Middle frontal gyrus (tissue), 1 donor: ENCODE results near the gene NOTCH3.

ENCODE experiments used
- DNase-seq: peaks from one replicate; pipeline ENCODE4 v3.0.0-alpha.2; 2015; ENCODE audit warnings: low spot score; ENCODE audit errors: extremely low spot score

The NOTCH3 gene

GRCh38 chr19:15123031-15123890 is 77.5 kb downstream of the NOTCH3 start:
- no peak for DNase-seq

- no peak for DNase-seq
Observed at GRCh38 chr19:15122331-15123030, 78.3 kb downstream of the NOTCH3 start.

GRCh38 chr19:15120135-15121026 is 80.4 kb downstream of the NOTCH3 start:
- no peak for DNase-seq

- no peak for DNase-seq
Observed at GRCh38 chr19:15118789-15119494, 81.9 kb downstream of the NOTCH3 start.

GRCh38 chr19:15118248-15118647 is 82.5 kb downstream of the NOTCH3 start:
- no peak for DNase-seq

- no peak for DNase-seq
Observed at GRCh38 chr19:15116856-15117255, 83.9 kb downstream of the NOTCH3 start.

- DNase-seq, result no peak
Observed at GRCh38 chr19:15115762-15116615, 84.8 kb downstream of the NOTCH3 start.

- no peak for DNase-seq
Observed at GRCh38 chr19:15115080-15115479, 85.7 kb downstream of the NOTCH3 start.

- no peak for DNase-seq
Observed at GRCh38 chr19:15114153-15114540, 86.6 kb downstream of the NOTCH3 start.

GRCh38 chr19:15113245-15114152 is 87.3 kb downstream of the NOTCH3 start:
- no peak for DNase-seq

- no peak for DNase-seq
Observed at GRCh38 chr19:15112385-15112784, 88.4 kb downstream of the NOTCH3 start.

GRCh38 chr19:15111758-15112157 is 89.0 kb downstream of the NOTCH3 start:
- DNase-seq, result no peak

GRCh38 chr19:15110418-15110815 is 90.4 kb downstream of the NOTCH3 start:
- no peak for DNase-seq

- no peak for DNase-seq
Observed at GRCh38 chr19:15109768-15110417, 90.9 kb downstream of the NOTCH3 start.
